Astrocyte of the spinal cord (primary cell): ENCODE measurements around the gene KYNU.
"Not testable (repeated sequence)": the region's sequence is repeated elsewhere in the genome, so short reads cannot be mapped to it uniquely, and the experiment has no call there.

Source experiments
- DNase-seq: peaks from one replicate; pipeline ENCODE4 v3.0.0; 2011; ENCODE audit warnings: low read depth, low spot score
- H3K4me3 ChIP-seq: 2 replicates; pipeline ENCODE4 v1.5.1; 2011; ENCODE audit warnings: low read depth, mild to moderate bottlenecking, low read length, moderate library complexity
- in situ Hi-C: cut with HindIII; loops from 2 replicates; pipeline ENCODE4 v1.10.0; 2017; ENCODE audit warnings: low sequenced_read_pairs
- TF ChIP-seq, protein P1 (sequence below): IDR thresholded peaks from 2 replicates; pipeline ENCODE4 v1.5.1; 2012; ENCODE audit warnings: low read depth, mild to moderate bottlenecking, low read length, inconsistent platforms

KYNU gene

DNA sequence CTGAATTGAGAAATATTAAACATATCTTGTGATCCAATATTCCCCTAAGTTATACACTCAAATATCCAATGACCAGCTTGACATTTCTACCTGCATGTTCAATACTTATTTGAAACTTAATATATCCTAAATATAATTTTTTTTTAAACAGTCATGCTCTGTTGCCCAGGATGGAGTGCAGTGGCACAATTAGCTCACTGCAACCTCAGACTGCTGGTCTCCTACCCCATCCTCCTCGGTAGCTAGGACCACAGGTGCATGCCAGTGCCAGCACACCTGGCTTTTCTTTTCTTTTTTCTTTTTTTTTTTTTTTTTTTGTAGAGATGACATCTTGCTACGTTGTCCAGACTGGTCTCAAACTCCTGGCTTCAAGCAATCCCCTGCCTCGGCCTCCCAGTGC, 4.2 kb downstream of the KYNU start:
- in situ Hi-C loops, result no loop called here
- TF ChIP-seq, protein P1, sequence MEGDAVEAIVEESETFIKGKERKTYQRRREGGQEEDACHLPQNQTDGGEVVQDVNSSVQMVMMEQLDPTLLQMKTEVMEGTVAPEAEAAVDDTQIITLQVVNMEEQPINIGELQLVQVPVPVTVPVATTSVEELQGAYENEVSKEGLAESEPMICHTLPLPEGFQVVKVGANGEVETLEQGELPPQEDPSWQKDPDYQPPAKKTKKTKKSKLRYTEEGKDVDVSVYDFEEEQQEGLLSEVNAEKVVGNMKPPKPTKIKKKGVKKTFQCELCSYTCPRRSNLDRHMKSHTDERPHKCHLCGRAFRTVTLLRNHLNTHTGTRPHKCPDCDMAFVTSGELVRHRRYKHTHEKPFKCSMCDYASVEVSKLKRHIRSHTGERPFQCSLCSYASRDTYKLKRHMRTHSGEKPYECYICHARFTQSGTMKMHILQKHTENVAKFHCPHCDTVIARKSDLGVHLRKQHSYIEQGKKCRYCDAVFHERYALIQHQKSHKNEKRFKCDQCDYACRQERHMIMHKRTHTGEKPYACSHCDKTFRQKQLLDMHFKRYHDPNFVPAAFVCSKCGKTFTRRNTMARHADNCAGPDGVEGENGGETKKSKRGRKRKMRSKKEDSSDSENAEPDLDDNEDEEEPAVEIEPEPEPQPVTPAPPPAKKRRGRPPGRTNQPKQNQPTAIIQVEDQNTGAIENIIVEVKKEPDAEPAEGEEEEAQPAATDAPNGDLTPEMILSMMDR, result no peak
- DNase-seq, result no peak
- H3K4me3 ChIP-seq, result no peak overlapping the region

DNA sequence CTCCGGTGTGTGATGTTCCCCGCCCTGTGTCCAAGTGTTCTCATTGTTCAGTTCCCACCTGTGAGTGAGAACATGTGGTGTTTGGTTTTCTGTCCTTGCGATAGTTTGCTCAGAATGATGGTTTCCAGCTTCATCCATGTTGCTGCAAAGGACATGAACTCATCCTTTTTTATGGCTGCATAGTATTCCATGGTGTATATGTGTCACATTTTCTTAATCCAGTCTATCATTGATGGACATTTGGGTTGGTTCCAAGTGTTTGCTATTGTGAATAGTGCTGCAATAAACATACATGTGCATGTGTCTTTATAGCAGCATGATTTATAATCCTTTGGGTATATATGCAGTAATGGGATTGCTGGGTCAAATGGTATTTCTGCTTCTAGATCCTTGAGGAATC, 5.0 kb downstream of the KYNU start:
- DNase-seq, in situ Hi-C loops, H3K4me3 ChIP-seq: not testable (repeated sequence)

DNA sequence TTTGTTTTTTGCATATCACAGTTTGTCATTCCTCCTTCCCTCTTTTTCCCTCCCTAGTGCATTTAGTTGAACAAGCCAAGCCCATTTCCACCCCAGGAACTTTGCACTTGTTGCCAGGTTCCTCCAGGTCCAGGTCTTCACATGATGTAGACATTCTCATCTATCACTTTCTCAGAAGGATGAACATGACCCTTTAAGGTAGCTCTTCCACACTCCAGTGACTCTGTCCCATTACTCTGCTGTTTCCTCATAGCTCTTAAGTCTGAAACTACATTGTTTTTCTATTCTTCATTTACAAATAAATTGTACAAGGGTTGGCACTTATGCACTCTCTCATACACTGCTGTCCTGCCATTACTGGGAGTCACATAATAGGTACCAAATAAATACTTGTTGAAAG, 6.1 kb downstream of the KYNU start:
- no peak overlapping the region for H3K4me3 ChIP-seq
- TF ChIP-seq, protein P1, result no peak
- DNase-seq, result no peak
- in situ Hi-C loops, result no loop called here

DNA sequence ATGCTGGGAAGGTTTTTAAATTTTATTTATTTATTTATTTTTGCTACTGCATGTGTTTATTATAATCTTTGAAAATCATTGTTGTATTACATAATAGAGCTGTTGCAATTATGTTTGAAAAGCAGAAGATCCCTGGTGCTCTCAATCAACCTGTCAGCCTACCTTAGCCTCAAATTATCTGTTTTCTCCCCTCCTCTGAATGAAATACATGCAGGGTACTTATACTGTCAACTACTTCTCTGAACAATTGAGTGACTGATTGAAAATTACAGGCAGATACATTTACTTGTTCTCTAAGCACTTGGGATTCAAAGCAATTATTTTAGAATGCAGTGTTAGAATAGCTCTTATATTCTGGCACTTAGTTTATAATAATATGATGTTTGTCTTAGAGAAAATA, 8.1 kb downstream of the KYNU start:
- no peak overlapping the region for H3K4me3 ChIP-seq
- DNase-seq, result no peak
- in situ Hi-C loops, result no loop called here
- TF ChIP-seq, protein P1, result no peak

DNA sequence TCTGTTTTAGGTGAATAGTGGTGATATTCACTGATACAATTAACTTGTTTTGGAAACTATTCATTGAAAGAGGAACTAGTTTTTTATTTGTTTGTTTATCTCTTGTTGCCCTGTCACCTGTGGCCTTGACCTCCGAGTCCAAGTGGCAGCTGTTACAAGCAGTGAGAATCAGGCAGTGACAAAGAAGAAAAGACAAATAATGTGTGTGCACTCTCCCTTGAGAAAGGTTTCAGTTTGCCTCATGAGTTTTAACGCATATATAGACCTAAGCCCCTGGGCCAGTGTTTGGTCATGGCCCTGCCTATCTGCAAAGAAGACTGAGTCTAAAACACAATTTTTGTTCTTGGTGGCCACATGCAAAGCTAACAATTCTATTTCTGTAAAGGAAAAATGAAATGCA, 15.3 kb downstream of the KYNU start:
- H3K4me3 ChIP-seq, result no peak overlapping the region
- DNase-seq, result no peak
- in situ Hi-C loops, result no loop called here
- TF ChIP-seq, protein P1, result no peak

DNA sequence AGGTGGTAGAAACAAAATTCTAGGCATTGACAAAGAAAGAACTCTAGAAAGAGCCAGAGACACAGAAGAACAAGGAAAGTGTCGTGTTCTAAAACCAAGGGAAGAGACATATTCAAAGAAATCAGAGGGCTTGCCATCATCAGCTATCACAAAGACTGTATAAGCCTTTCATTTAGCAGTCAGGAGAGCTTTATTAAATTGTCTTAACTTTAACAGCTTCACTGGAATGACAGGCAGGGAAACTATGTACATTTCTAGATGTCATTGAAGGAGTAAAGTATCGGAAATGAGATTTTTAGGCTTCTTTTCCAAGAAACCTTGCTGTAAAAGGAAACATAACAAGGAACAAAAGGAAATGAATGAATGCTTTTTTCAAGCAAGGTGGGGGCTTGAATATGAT, 15.8 kb downstream of the KYNU start:
- H3K4me3 ChIP-seq, result no peak overlapping the region
- in situ Hi-C loops, result no loop called here
- no peak for DNase-seq
- TF ChIP-seq, protein P1, result no peak

DNA sequence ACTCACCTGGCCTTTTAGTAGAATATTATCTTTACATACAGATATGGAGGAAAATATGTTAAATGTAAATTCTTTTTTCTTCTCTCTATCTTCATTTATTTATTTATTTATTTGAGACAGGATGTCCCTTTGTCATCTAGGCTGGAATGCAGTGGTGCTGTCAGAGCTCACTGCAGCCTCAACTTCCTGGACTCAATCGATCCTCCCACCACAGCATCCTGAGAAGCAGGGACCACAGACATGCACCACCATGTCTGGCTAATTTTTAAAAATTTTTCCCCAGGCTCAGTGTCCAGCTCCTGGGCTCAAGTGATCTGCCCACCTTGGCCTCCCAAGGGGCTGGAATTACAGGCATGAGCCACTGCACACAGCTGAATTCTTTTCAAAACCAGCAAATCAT, 20.3 kb downstream of the KYNU start:
- H3K4me3 ChIP-seq, result no peak overlapping the region
- no peak for DNase-seq
- in situ Hi-C loops, result no loop called here
- TF ChIP-seq, protein P1, result no peak

DNA sequence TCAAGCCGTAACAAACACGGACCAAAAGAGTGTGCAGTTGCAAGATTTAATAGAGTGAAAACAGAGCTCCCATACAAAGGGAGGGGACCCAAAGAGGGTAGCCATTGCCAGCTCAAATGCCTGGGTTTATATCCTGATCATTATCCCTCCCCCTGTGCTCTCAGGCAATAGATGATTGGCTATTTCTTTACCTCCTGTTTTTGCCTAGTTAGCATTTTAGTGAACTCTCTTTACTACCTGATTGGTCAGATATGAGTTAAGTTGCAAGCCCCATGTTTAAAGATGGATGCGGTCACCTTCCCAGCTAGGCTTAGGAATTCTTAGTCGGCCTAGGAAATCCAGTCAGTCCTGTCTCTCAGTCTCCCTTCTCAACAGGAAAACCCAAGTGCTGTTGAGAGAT, 22.9 kb downstream of the KYNU start:
- DNase-seq, in situ Hi-C loops, H3K4me3 ChIP-seq: not testable (repeated sequence)
